Testis (tissue), 3 donors: ENCODE results near the gene ATG9B. TPM values are rescaled to one million over a fixed set of nuclear protein-coding genes. Genes with fewer than 3 reads are reported as not detected.

Experiments used
- DNase-seq: peaks from one replicate; pipeline ENCODE4 v3.0.0-alpha.2; 2019
- H3K27ac ChIP-seq, 2 donors: fragments of 200-600 bp; sonication (generic); one replicate each; pipeline ENCODE4 v1.5.1; 2019
- H3K27me3 ChIP-seq: fragments of 200-600 bp; sonication (generic); one replicate; pipeline ENCODE4 v1.5.1; 2019
- H3K36me3 ChIP-seq: fragments of 200-600 bp; sonication (generic); one replicate; pipeline ENCODE4 v1.5.1; 2017; ENCODE audit warnings: low read depth; ENCODE audit errors: missing control alignments
- H3K4me1 ChIP-seq: fragments of 200-600 bp; sonication (generic); one replicate; pipeline ENCODE4 v1.5.1; 2019
- H3K4me3 ChIP-seq, 2 donors: fragments of 200-600 bp; sonication (generic); one replicate each; pipeline ENCODE4 v1.5.1; 2017 to 2019
- H3K9me3 ChIP-seq: fragments of 200-600 bp; sonication (generic); one replicate; pipeline ENCODE4 v1.5.1; 2017
- CTCF ChIP-seq, 3 experiments: fragments of 450-650 bp in 2 of 3; fragments of 200-600 bp in 1 of 3; sonication (generic) in 1 of 3; IDR thresholded peaks; one replicate each; pipeline ENCODE4 v1.5.1; 2016 to 2019; ENCODE audit warnings: antibody characterized with exemption in 3 of 3, mild to moderate bottlenecking in 2 of 3, moderate library complexity in 1 of 3
- POLR2A ChIP-seq: fragments of 450-650 bp; IDR thresholded peaks from one replicate; pipeline ENCODE4 v1.6.1; 2017; ENCODE audit warnings: antibody characterized with exemption, mild to moderate bottlenecking, moderate library complexity
- WGBS, 2 donors: methylation state at CpG; one replicate each; pipeline ENCODE4 v1.1.5; 2018; 5-methylcytosine and 5-hydroxymethylcytosine counted together
- intact Hi-C: fragments of 100-400 bp; cut with DNase I; formaldehyde crosslinking; loops from one replicate; pipeline ENCODE4 v1.15.1; 2023; ENCODE audit warnings: low total_unique reads
- polyA plus RNA-seq: library from polyadenylated mRNA; stranded (reverse); fragments of 350-450 nt; fragmentation: Illumina TruSeq; extraction: RNeasy Lipid Tissue Mini Kit (QIAGEN cat#74804); gene quantifications from one replicate; pipeline ENCODE4 v1.2.3, GENCODE V29; 2014; ENCODE audit warnings: low read depth, low replicate concordance; ENCODE audit not compliant: insufficient read depth
- total RNA-seq, 2 donors: library from RNA; depleted of rRNA; stranded (reverse); fragments of >200 nt; gene quantifications; one replicate each; pipeline ENCODE4 v1.2.3, GENCODE V29; 2016

Gene ATG9B
- total and polyA plus RNA-seq, 3 donors from 2014 or later, result 14.9 to 29.7 (median 24.8) TPM

DNA sequence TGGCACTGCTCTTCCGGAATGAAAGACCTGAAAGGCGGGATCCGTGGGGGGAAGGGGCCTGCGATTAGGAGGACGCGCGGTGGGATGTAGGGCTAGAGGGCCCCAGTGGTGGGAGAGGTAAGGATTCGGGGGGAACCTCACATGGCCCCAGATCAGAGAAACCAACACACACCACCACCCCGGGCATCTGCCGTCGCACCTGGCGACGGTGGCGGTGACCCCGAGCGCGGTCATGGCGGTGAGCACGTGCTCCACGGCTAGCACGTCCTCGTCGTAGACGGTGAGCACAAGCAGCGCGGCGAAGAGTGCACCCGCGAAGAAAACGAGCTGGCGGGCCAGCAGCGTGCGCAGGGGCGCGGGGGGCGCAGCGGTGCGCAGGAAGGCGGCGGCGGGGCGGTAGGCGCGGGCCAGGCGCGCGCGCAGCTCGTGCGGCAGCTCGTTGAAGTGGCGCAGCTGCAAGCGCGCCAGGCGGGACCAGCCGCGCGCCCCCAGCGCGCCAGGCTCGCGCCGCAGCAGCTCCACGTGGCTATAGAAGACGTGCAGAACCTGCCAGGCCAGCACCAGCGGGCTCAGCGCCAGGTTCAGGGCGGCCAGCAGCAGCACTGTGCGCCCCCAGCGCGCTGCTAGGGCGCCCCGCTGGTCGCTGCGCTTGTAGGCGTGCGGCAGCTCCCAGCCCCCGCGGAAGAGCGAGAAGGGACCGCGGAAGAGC, 5.7 kb downstream of the ATG9B start:
- peak; percentile 38 for DNase-seq
- TF ChIP-seq CTCF (IDR thresholded peaks at IDR 0.05), result no peak
- no peak for TF ChIP-seq POLR2A
- intact Hi-C loops, result no loop called here
- Histone ChIP-seq H3K4me1 (peaks cover 2% of the 10 kb centered on the region), H3K27ac (no peak overlapping the region), H3K36me3 (no peaks in the 10 kb centered on the region), H3K4me3 (peak overlapping the region; percentile 21 to 34), H3K27me3 (no peaks in the 10 kb centered on the region), H3K9me3 (no peaks in the 10 kb centered on the region)
- 0 to 2% methylated on average over 59 to 68 of the region's 82 CpGs for WGBS, 2 donors

DNA sequence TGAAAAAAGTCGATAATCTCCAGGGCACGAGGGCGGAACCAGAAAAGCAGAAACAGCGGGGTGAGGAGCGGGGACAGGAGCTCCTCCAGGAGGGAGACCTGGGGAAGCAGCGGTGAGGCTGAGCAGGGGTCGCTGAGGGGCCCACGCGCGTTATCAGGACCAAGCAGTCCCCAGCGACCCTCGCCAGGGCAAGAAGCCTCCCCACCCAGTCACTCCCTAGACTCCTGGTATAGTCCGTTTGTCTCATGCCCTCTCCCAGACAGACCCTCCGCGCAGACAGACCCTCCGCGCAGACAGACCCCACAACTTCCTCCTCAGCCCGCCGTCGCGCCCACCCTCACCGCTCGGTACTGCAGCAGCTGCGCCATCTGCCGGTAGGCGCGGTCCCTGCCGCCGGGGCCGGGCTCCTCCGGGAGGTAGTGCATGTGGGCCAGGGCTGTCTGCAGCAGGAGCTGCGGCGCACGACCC, 6.3 kb downstream of the ATG9B start:
- Histone ChIP-seq H3K9me3 (no peaks in the 10 kb centered on the region), H3K36me3 (no peaks in the 10 kb centered on the region), H3K27me3 (no peaks in the 10 kb centered on the region), H3K4me3 (peak overlapping the region; percentile 21 to 31), H3K27ac (no peak overlapping the region), H3K4me1 (peaks cover 4% of the 10 kb centered on the region)
- peak; percentile 79 for DNase-seq
- 3 to 4% methylated on average over 20 to 34 of the region's 34 CpGs for WGBS, 2 donors
- TF ChIP-seq CTCF (IDR thresholded peaks at IDR 0.05) (peak; percentile 59 to 89 (median 78)), POLR2A (no peak)
- intact Hi-C loops, result no loop called here

GRCh38 chr7:151017370-151017952, 6.8 kb downstream of the ATG9B start:
- intact Hi-C loops, result no loop called here
- Histone ChIP-seq H3K4me1 (peaks cover 6% of the 10 kb centered on the region), H3K27me3 (no peaks in the 10 kb centered on the region), H3K27ac (no peak overlapping the region), H3K4me3 (no peak overlapping the region), H3K36me3 (no peaks in the 10 kb centered on the region), H3K9me3 (no peaks in the 10 kb centered on the region)
- DNase-seq, result no peak
- no peak for TF ChIP-seq POLR2A
- no peak for TF ChIP-seq CTCF (IDR thresholded peaks at IDR 0.05)
- WGBS, 2 donors, result 35 to 49% methylated on average over 10 to 13 of the region's 13 CpGs

GRCh38 chr7:151016942-151017341, 7.4 kb downstream of the ATG9B start:
- intact Hi-C loops, result no loop called here
- no peak for DNase-seq
- Histone ChIP-seq H3K27ac (no peak overlapping the region), H3K4me3 (no peak overlapping the region), H3K9me3 (no peaks in the 10 kb centered on the region), H3K27me3 (no peaks in the 10 kb centered on the region), H3K36me3 (no peaks in the 10 kb centered on the region), H3K4me1 (peaks cover 6% of the 10 kb centered on the region)
- 85 to 90% methylated on average over 6 to 15 of the region's 15 CpGs for WGBS, 2 donors
- TF ChIP-seq CTCF (IDR thresholded peaks at IDR 0.05), result no peak
- TF ChIP-seq POLR2A, result no peak
